Naive thymus-derived CD4-positive, alpha-beta T cell (primary cell): ENCODE data around the gene TRIM15. TPM values are rescaled to one million over a fixed set of nuclear protein-coding genes. Genes with fewer than 3 reads are reported as not detected.

Experiments used
- ATAC-seq: fragments of 150-1000 bp; cut with Tn5 transposase; 2 replicates; pipeline ENCODE4 v1.10.0; 2021; ENCODE audit warnings: mild to moderate bottlenecking, moderate library complexity
- CTCF ChIA-PET: fragments of 350-600 bp; sonication (Branson Sonifier 250); formaldehyde crosslinking; loops from one replicate; lab custom pipeline; 2021; ENCODE audit warnings: antibody characterized with exemption; lab: Charles Lee
- POLR2A ChIA-PET: fragments of 350-600 bp; sonication (Branson Sonifier 250); formaldehyde crosslinking; loops from one replicate; lab custom pipeline; 2021; ENCODE audit warnings: antibody characterized with exemption, inconsistent platforms; lab: Charles Lee
- DNase-seq, 9 donors: peaks; one replicate each; pipeline versions ENCODE4 v3.0.0 to v3.0.0-alpha.2; 2020 to 2022; ENCODE audit warnings: mixed read lengths in 1 of 9
- H3K27ac ChIP-seq: one replicate; pipeline ENCODE4 v1.7.0; 2013; ENCODE audit warnings: mild to moderate bottlenecking, low read depth, low read length, moderate library complexity
- H3K27me3 ChIP-seq, 2 donors: one replicate each; pipeline ENCODE4 v1.7.0; 2013; ENCODE audit warnings: low read length in 2 of 2, mild to moderate bottlenecking in 2 of 2, moderate library complexity in 2 of 2; ENCODE audit not compliant: control insufficient read depth in 2 of 2, insufficient read depth in 2 of 2
- H3K36me3 ChIP-seq, 3 experiments: 1 replicate in 2 of 3; 2 replicates in 1 of 3; pipeline ENCODE4 v1.7.0; 2013; ENCODE audit warnings: low read length in 3 of 3, mild to moderate bottlenecking in 3 of 3, moderate library complexity in 1 of 3; ENCODE audit not compliant: insufficient read depth in 3 of 3, control insufficient read depth in 2 of 3
- H3K4me1 ChIP-seq, 2 donors: one replicate each; pipeline ENCODE4 v1.7.0; 2013; ENCODE audit warnings: low read length in 2 of 2, mild to moderate bottlenecking in 2 of 2, moderate library complexity in 1 of 2; ENCODE audit not compliant: control insufficient read depth in 2 of 2, insufficient read depth in 2 of 2
- H3K4me3 ChIP-seq: 2 replicates; pipeline ENCODE4 v1.7.0; 2013; ENCODE audit warnings: mild to moderate bottlenecking, low read length
- H3K9me3 ChIP-seq, 3 experiments: 1 replicate in 2 of 3; 2 replicates in 1 of 3; pipeline ENCODE4 v1.7.0; 2013; ENCODE audit warnings: low read length in 3 of 3; ENCODE audit not compliant: control insufficient read depth in 2 of 3
- H3K27ac Mint-ChIP-seq, 9 donors: one replicate each; pipeline ENCODE4 v1.8.0; 2020 to 2022; ENCODE audit warnings: mixed read lengths in 9 of 9, mild to moderate bottlenecking in 8 of 9, moderate library complexity in 5 of 9, inconsistent platforms in 2 of 9
- H3K27me3 Mint-ChIP-seq, 5 donors: one replicate each; pipeline ENCODE4 v1.8.0; 2021 to 2022; ENCODE audit warnings: mixed read lengths in 5 of 5, mild to moderate bottlenecking in 1 of 5
- H3K36me3 Mint-ChIP-seq, 5 donors: one replicate each; pipeline ENCODE4 v1.8.0; 2020 to 2022; ENCODE audit warnings: mixed read lengths in 5 of 5, mild to moderate bottlenecking in 3 of 5, inconsistent platforms in 1 of 5
- H3K4me1 Mint-ChIP-seq, 7 donors: one replicate each; pipeline ENCODE4 v1.8.0; 2020 to 2022; ENCODE audit warnings: mixed read lengths in 7 of 7, mild to moderate bottlenecking in 3 of 7, inconsistent platforms in 1 of 7
- H3K4me3 Mint-ChIP-seq, 10 donors: one replicate each; pipeline ENCODE4 v1.8.0; 2020 to 2022; ENCODE audit warnings: mild to moderate bottlenecking in 10 of 10, mixed read lengths in 10 of 10, moderate library complexity in 6 of 10, inconsistent platforms in 2 of 10
- H3K9me3 Mint-ChIP-seq, 11 donors: one replicate each; pipeline ENCODE4 v1.8.0; 2020 to 2022; ENCODE audit warnings: mixed read lengths in 11 of 11, mild to moderate bottlenecking in 4 of 11, inconsistent platforms in 1 of 11, moderate library complexity in 1 of 11
- intact Hi-C, 2 donors: fragments of 100-400 bp; cut with micrococcal nuclease; formaldehyde crosslinking; loops; one replicate each; pipeline ENCODE4 v1.15.1; 2023
- polyA plus RNA-seq, 2 donors: library from polyadenylated mRNA; unstranded; fragments of 300-500 nt; fragmentation: Illumina TruSeq; gene quantifications; one replicate each; pipeline ENCODE4 v1.2.3, GENCODE V29; 2021
- total RNA-seq, 6 experiments: library from RNA in 5 of 6; stranded (reverse) in 5 of 6; gene quantifications; 1 replicate in 5 of 6; 2 replicates in 1 of 6; pipeline ENCODE4 v1.2.3 and lab custom pipeline; 2021 to 2026

TRIM15 gene
- total and polyA plus RNA-seq, 7 experiments from 2014 or later: 0.46 TPM; not detected in 6

DNA sequence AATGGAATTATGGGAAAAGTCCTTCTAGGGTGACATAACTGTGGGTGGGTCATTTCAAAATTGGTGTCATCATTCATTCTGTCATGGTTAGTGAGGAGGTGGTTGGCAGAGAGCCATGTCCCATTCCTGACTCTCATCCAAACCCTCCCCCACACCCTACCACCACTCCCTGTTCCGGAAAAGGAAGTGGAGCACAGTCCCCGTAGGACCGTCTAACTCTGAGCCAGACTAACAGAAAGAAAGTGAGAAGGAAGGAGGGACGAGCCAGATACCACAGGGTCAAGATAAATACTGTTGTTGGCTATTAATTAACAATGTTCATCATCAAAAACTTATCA lies 7.1 kb upstream of the TRIM15 start:
- Histone ChIP-seq H3K36me3 (no peaks in the 10 kb centered on the region), H3K27me3 (no peaks in the 10 kb centered on the region), H3K4me3 (no peak overlapping the region), H3K9me3 (no peaks in the 10 kb centered on the region), H3K4me1 (no peaks in the 10 kb centered on the region), H3K27ac (no peak overlapping the region)
- H3K36me3 Mint-ChIP-seq: no peaks in the 10 kb centered on the region
- peaks cover 0 to 27% (median 4%) of the 10 kb centered on the region in 7 donors for H3K4me1 Mint-ChIP-seq
- H3K27me3 Mint-ChIP-seq: peaks cover 9 to 36% (median 19%) of the 10 kb centered on the region in 5 donors
- H3K27ac Mint-ChIP-seq: no peak overlapping the region
- no peaks in the 10 kb centered on the region for H3K9me3 Mint-ChIP-seq
- DNase-seq (no peak), ATAC-seq (no peak)
- ChIA-PET POLR2A (no interaction called here), CTCF (no interaction called here)
- H3K4me3 Mint-ChIP-seq: no peak overlapping the region
- intact Hi-C loops: no loop called here

- H3K27ac Mint-ChIP-seq: no peak overlapping the region
- no peaks in the 10 kb centered on the region for H3K36me3 Mint-ChIP-seq
- no peak for ATAC-seq
- DNase-seq: no peak
- H3K27me3 ChIP-seq: no peaks in the 10 kb centered on the region
- intact Hi-C loops: no loop called here
- POLR2A ChIA-PET: no interaction called here
- H3K9me3 Mint-ChIP-seq: no peaks in the 10 kb centered on the region
- peaks cover 6 to 36% (median 19%) of the 10 kb centered on the region in 5 donors for H3K27me3 Mint-ChIP-seq
- no peaks in the 10 kb centered on the region for H3K4me1 ChIP-seq
- H3K4me3 ChIP-seq: no peak overlapping the region
- H3K36me3 ChIP-seq: no peaks in the 10 kb centered on the region
- H3K9me3 ChIP-seq: no peaks in the 10 kb centered on the region
- no peak overlapping the region for H3K4me3 Mint-ChIP-seq
- CTCF ChIA-PET: interaction anchor here (0.7 kb wide), 1 partner anchor 113 kb away, joined by 4 read pairs; no protein-coding TSS in a partner anchor
- H3K27ac ChIP-seq: no peak overlapping the region
- H3K4me1 Mint-ChIP-seq: peaks cover 0 to 25% (median 0%) of the 10 kb centered on the region in 7 donors
These were observed 6.6 kb upstream of the TRIM15 start for GRCh38 chr6:30156774-30157173.

DNA sequence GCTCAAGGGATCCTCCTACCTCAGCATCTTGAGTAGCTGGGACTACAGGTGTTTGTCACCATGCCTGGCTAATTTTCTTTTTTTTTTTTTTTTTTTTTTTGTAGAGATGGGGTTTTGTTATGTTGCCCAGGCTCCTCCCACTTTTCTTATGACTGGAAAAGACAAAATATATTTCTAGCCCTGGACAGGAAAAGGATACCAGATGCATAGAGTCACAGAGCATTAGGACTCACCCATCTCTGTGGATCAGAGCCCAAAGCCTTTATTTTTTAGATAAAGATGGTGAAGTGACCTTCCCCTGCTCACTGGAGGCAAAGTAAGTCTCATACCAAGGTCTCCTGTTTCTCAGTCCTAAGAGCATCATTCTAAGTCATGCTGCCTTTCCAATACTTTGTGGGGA lies 5.8 kb upstream of the TRIM15 start:
- H3K27ac ChIP-seq: no peak overlapping the region
- POLR2A ChIA-PET: no interaction called here

GRCh38 chr6:30157999-30158398 lies 5.3 kb upstream of the TRIM15 start:
- ATAC-seq: no peak
- no peaks in the 10 kb centered on the region for H3K36me3 ChIP-seq
- Mint-ChIP-seq H3K4me1 (peaks cover 2 to 30% (median 6%) of the 10 kb centered on the region in 7 donors), H3K27ac (no peak overlapping the region), H3K4me3 (no peak overlapping the region), H3K27me3 (peaks cover 6 to 35% (median 19%) of the 10 kb centered on the region in 5 donors), H3K9me3 (no peaks in the 10 kb centered on the region), H3K36me3 (no peaks in the 10 kb centered on the region)
- intact Hi-C loops: no loop called here
- CTCF ChIA-PET: no interaction called here
- H3K4me1 ChIP-seq: no peaks in the 10 kb centered on the region
- H3K27me3 ChIP-seq: no peaks in the 10 kb centered on the region
- H3K4me3 ChIP-seq: no peak overlapping the region
- no peaks in the 10 kb centered on the region for H3K9me3 ChIP-seq
- H3K27ac ChIP-seq: no peak overlapping the region
- no peak for DNase-seq
- POLR2A ChIA-PET: no interaction called here

More for the DNA sequence above, 5.8 kb upstream of the TRIM15 start:
- intact Hi-C loops: no loop called here
- ATAC-seq (no peak), DNase-seq (no peak)
- no peak overlapping the region for H3K27ac Mint-ChIP-seq
- Histone ChIP-seq H3K4me1 (no peaks in the 10 kb centered on the region), H3K36me3 (no peaks in the 10 kb centered on the region), H3K9me3 (no peaks in the 10 kb centered on the region), H3K4me3 (no peak overlapping the region), H3K27me3 (no peaks in the 10 kb centered on the region)
- no peaks in the 10 kb centered on the region for H3K36me3 Mint-ChIP-seq
- H3K4me3 Mint-ChIP-seq: no peak overlapping the region
- no peaks in the 10 kb centered on the region for H3K9me3 Mint-ChIP-seq
- CTCF ChIA-PET: interaction anchor here (0.7 kb wide), 1 partner anchor 113 kb away, joined by 4 read pairs; no protein-coding TSS in a partner anchor
- H3K27me3 Mint-ChIP-seq: peaks cover 6 to 36% (median 19%) of the 10 kb centered on the region in 5 donors
- peaks cover 0 to 30% (median 5%) of the 10 kb centered on the region in 7 donors for H3K4me1 Mint-ChIP-seq

- Histone ChIP-seq H3K27ac (no peak overlapping the region), H3K4me1 (no peaks in the 10 kb centered on the region), H3K4me3 (no peak overlapping the region), H3K36me3 (no peaks in the 10 kb centered on the region), H3K9me3 (no peaks in the 10 kb centered on the region), H3K27me3 (no peaks in the 10 kb centered on the region)
- Mint-ChIP-seq H3K9me3 (no peaks in the 10 kb centered on the region), H3K27ac (no peak overlapping the region), H3K4me3 (no peak overlapping the region), H3K27me3 (peaks cover 3 to 29% (median 19%) of the 10 kb centered on the region in 5 donors), H3K36me3 (no peaks in the 10 kb centered on the region), H3K4me1 (peaks cover 2 to 33% (median 12%) of the 10 kb centered on the region in 7 donors)
- DNase-seq: no peak
- CTCF ChIA-PET: no interaction called here
- intact Hi-C loops: no loop called here
- ATAC-seq: no peak
- POLR2A ChIA-PET: no interaction called here
These were observed 4.8 kb upstream of the TRIM15 start for GRCh38 chr6:30158475-30159040.

DNA sequence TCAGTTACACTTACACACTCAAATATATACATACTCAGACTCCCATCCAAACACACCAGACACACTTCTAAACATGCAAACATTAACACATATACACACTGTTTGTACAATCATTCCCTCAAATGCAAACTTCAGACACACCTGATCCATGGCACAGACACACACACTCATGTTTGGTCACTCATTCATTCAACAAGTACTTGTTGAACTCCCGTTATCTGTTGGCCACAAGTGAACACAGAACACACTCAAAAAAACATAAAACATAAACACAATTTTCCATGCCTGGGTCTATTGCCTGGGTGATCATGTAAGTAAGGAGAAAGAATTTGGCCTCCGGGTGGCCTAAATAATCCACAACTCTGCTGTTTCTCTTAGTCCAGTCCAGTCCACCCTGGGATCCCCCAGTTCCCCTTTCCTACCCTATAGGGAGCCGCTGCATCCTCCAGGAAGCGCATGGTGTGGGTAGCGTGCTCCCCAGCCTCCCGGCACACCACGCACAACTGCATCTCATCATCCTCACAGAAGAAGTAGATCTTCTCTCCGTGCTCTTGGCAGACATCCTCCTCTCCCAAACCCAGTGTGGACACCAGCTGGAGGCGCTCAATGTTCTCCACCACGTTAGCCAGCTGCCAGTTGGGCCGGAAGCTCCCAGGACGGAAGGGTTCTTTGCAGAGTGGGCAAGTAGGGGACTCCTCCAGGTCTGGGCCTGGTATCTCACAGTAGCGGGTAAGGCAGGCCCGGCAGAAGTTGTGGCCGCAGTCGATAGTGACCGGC lies 3.1 kb upstream of the TRIM15 start:
- Histone ChIP-seq H3K4me3 (no peak overlapping the region), H3K4me1 (no peaks in the 10 kb centered on the region), H3K9me3 (no peaks in the 10 kb centered on the region), H3K27ac (no peak overlapping the region), H3K27me3 (no peaks in the 10 kb centered on the region), H3K36me3 (no peaks in the 10 kb centered on the region)
- no peak overlapping the region for H3K27ac Mint-ChIP-seq
- POLR2A ChIA-PET: no interaction called here
- DNase-seq (no peak), ATAC-seq (no peak)
- H3K4me3 Mint-ChIP-seq: no peak overlapping the region
- H3K4me1 Mint-ChIP-seq: peaks cover 2 to 44% (median 12%) of the 10 kb centered on the region in 7 donors
- intact Hi-C loops: no loop called here
- H3K36me3 Mint-ChIP-seq: no peaks in the 10 kb centered on the region
- CTCF ChIA-PET: no interaction called here
- H3K9me3 Mint-ChIP-seq: no peaks in the 10 kb centered on the region
- H3K27me3 Mint-ChIP-seq: peaks cover 1 to 18% (median 13%) of the 10 kb centered on the region in 5 donors
